SU-DHL-6 (cell line): Measurements from ENCODE around the gene C1orf141.
"Not testable (repeated sequence)": the region's sequence is repeated elsewhere in the genome, so short reads cannot be mapped to it uniquely, and the experiment has no call there.

Source experiments
- H2AFZ ChIP-seq: fragments of 200-600 bp; sonication (generic); 2 replicates; pipeline ENCODE4 v1.6.1; 2014; ENCODE audit warnings: low read depth, mild to moderate bottlenecking, moderate library complexity, mixed read lengths, antibody characterized with exemption, low read length; ENCODE audit not compliant: severe bottlenecking
- H3F3A ChIP-seq: fragments of 200-600 bp; shearing (Covaris generic); 2 replicates; pipeline ENCODE4 v1.6.0; 2016; ENCODE audit warnings: antibody characterized with exemption, mild to moderate bottlenecking; ENCODE audit not compliant: insufficient read depth
- H3K27ac ChIP-seq: fragments of 200-600 bp; sonication (generic); 2 replicates; pipeline ENCODE4 v1.5.1; 2016; ENCODE audit warnings: low read depth, mild to moderate bottlenecking, low read length, moderate library complexity, mixed read lengths
- H3K27me3 ChIP-seq: fragments of 200-600 bp; sonication (generic), shearing (Covaris generic); 2 replicates; pipeline ENCODE4 v1.6.0; 2014; ENCODE audit warnings: mild to moderate bottlenecking, low read length
- H3K36me3 ChIP-seq: fragments of 200-600 bp; sonication (generic); 2 replicates; pipeline ENCODE4 v1.6.1; 2014; ENCODE audit warnings: mild to moderate bottlenecking, low read length, mixed read lengths
- H3K4me2 ChIP-seq: fragments of 300-600, 200-600 bp; shearing (Covaris generic), sonication (generic); 2 replicates; pipeline ENCODE4 v1.6.0; 2014; ENCODE audit warnings: low read length, low read depth, mild to moderate bottlenecking; ENCODE audit not compliant: poor library complexity, severe bottlenecking
- H3K4me3 ChIP-seq: fragments of 200-600 bp; sonication (generic); 2 replicates; pipeline ENCODE4 v1.5.1; 2014; ENCODE audit warnings: antibody characterized with exemption, low read length, mild to moderate bottlenecking, mixed read lengths; ENCODE audit not compliant: insufficient read depth, poor library complexity, severe bottlenecking
- H3K79me2 ChIP-seq: fragments of 200-600 bp; sonication (generic); 2 replicates; pipeline ENCODE4 v1.6.1; 2014; ENCODE audit warnings: mild to moderate bottlenecking, low read length, moderate library complexity; ENCODE audit not compliant: insufficient read depth
- H3K9ac ChIP-seq: fragments of 200-600 bp; sonication (generic); 2 replicates; pipeline ENCODE4 v1.7.0; 2014; ENCODE audit warnings: mild to moderate bottlenecking, low read length
- H3K9me2 ChIP-seq: fragments of 200-600 bp; sonication (generic); replicated peaks from 2 replicates; pipeline ENCODE4 v1.6.1; 2014; ENCODE audit warnings: low read length; ENCODE audit not compliant: insufficient read depth
- H3K9me3 ChIP-seq: fragments of 200-600 bp; sonication (generic); 2 replicates; pipeline ENCODE4 v1.6.1; 2014; ENCODE audit warnings: low read length, mixed read lengths; ENCODE audit not compliant: insufficient read depth
- H4K20me1 ChIP-seq: fragments of 200-600 bp; sonication (generic); 2 replicates; pipeline ENCODE4 v1.6.1; 2014; ENCODE audit warnings: low read depth, mild to moderate bottlenecking, antibody characterized with exemption, low read length, moderate library complexity, mixed read lengths
- CTCF ChIP-seq: fragments of 200-600 bp; sonication (generic); IDR thresholded peaks from one replicate; pipeline ENCODE4 v1.5.1; 2017; ENCODE audit warnings: antibody characterized with exemption, mild to moderate bottlenecking, low read length, moderate library complexity; ENCODE audit not compliant: insufficient read depth, poor library complexity, severe bottlenecking
- EZH2phosphoT487 ChIP-seq: fragments of 200-600 bp; sonication (generic), shearing (Covaris generic); conservative IDR thresholded peaks from 2 replicates; pipeline ENCODE4 v1.6.1; 2018; ENCODE audit warnings: mild to moderate bottlenecking, antibody characterized with exemption, low read length, moderate library complexity, mixed read lengths

The C1orf141 gene

GRCh38 chr1:67148516-67149178 lies 13.9 kb upstream of the C1orf141 start:
- H3K27ac ChIP-seq = no peak overlapping the region
- H3K36me3 ChIP-seq = no peaks in the 10 kb centered on the region
- no peak overlapping the region for H3K4me3 ChIP-seq
- H3K9me3 ChIP-seq = no peaks in the 10 kb centered on the region
- H3F3A ChIP-seq = no peaks in the 10 kb centered on the region
- H3K27me3 ChIP-seq = no peaks in the 10 kb centered on the region
- peak overlapping the region; percentile 57 for H2AFZ ChIP-seq
- H3K79me2 ChIP-seq = no peaks in the 10 kb centered on the region
- no peaks in the 10 kb centered on the region for H4K20me1 ChIP-seq
- peak overlapping the region; percentile 8 for H3K4me2 ChIP-seq
- peak overlapping the region; percentile 17; the same call in 1 of the 2 replicates for H3K9ac ChIP-seq
- no peaks in the 10 kb centered on the region for H3K9me2 ChIP-seq
- no peak for TF ChIP-seq CTCF
- TF ChIP-seq EZH2phosphoT487 = no peak

GRCh38 chr1:67147973-67148372 lies 13.2 kb upstream of the C1orf141 start:
- not testable (repeated sequence) for H3K27me3 ChIP-seq, H3K4me3 ChIP-seq, H3K4me2 ChIP-seq, H3K27ac ChIP-seq, H4K20me1 ChIP-seq, H3K9me2 ChIP-seq, H2AFZ ChIP-seq, H3K79me2 ChIP-seq, H3K9ac ChIP-seq, H3F3A ChIP-seq, H3K36me3 ChIP-seq, H3K9me3 ChIP-seq

- H3K4me3 ChIP-seq = no peak overlapping the region
- no peak for TF ChIP-seq CTCF
- TF ChIP-seq EZH2phosphoT487 = no peak
Measured at GRCh38 chr1:67146539-67146938, 11.8 kb upstream of the C1orf141 start.

GRCh38 chr1:67146101-67146500 lies 11.3 kb upstream of the C1orf141 start:
- Histone ChIP-seq H3F3A (no peaks in the 10 kb centered on the region), H3K36me3 (no peaks in the 10 kb centered on the region), H3K4me3 (no peak overlapping the region), H2AFZ (no peak overlapping the region), H3K27ac (no peak overlapping the region), H4K20me1 (no peaks in the 10 kb centered on the region), H3K4me2 (no peak overlapping the region), H3K79me2 (no peaks in the 10 kb centered on the region), H3K9me3 (no peaks in the 10 kb centered on the region), H3K27me3 (no peaks in the 10 kb centered on the region), H3K9ac (no peak overlapping the region), H3K9me2 (no peaks in the 10 kb centered on the region)
- no peak for TF ChIP-seq CTCF
- no peak for TF ChIP-seq EZH2phosphoT487

More at GRCh38 chr1:67146539-67146938, 11.8 kb upstream of the C1orf141 start:
- H2AFZ ChIP-seq = peak overlapping the region; percentile 17
- no peaks in the 10 kb centered on the region for H3K27me3 ChIP-seq
- no peaks in the 10 kb centered on the region for H3K9me2 ChIP-seq
- H3K27ac ChIP-seq = no peak overlapping the region
- no peak overlapping the region for H3K4me2 ChIP-seq
- no peaks in the 10 kb centered on the region for H3K36me3 ChIP-seq
- H4K20me1 ChIP-seq = no peaks in the 10 kb centered on the region
- H3K79me2 ChIP-seq = no peaks in the 10 kb centered on the region
- no peaks in the 10 kb centered on the region for H3K9me3 ChIP-seq
- H3F3A ChIP-seq = no peaks in the 10 kb centered on the region
- no peak overlapping the region for H3K9ac ChIP-seq
